HepG2 (cell line): ENCODE measurements around the gene ZNF454. TPM values are rescaled to one million over a fixed set of nuclear protein-coding genes. Genes with fewer than 3 reads are reported as not detected.

Experiments used
- ETS1 ChIP-seq: sonication (generic); formaldehyde crosslinking; IDR thresholded peaks from 2 replicates; pipeline ENCODE4 v1.4.0; 2020; ENCODE audit warnings: missing genetic modification reagents
- HOXA3 ChIP-seq: sonication (generic); formaldehyde crosslinking; IDR thresholded peaks from 2 replicates; pipeline ENCODE4 v1.5.0; 2020; ENCODE audit warnings: missing genetic modification reagents
- NR2C2 ChIP-seq: sonication (generic); formaldehyde crosslinking; IDR thresholded peaks from 2 replicates; pipeline ENCODE4 v1.4.0; 2020; ENCODE audit warnings: missing genetic modification reagents, mild to moderate bottlenecking, moderate library complexity, borderline replicate concordance
- RBFOX2 ChIP-seq: fragments of 200-400 bp; formaldehyde crosslinking; IDR thresholded peaks from 2 replicates; pipeline ENCODE4 v1.6.1; 2017; ENCODE audit warnings: low read depth, mild to moderate bottlenecking, low read length
- SP1 ChIP-seq, 2 experiments: fragments of 450-650 bp in 1 of 2; sonication (generic) in 1 of 2; formaldehyde crosslinking in 1 of 2; IDR thresholded peaks; 2 replicates each; pipeline versions ENCODE4 v1.4.0 to v1.6.1; 2016 to 2020; ENCODE audit warnings: missing genetic modification reagents in 1 of 2
- THAP9 ChIP-seq: sonication (generic); formaldehyde crosslinking; IDR thresholded peaks from 2 replicates; pipeline ENCODE4; 2020; ENCODE audit warnings: missing genetic modification reagents, mild to moderate bottlenecking, borderline replicate concordance
- YY1 ChIP-seq: IDR thresholded peaks from 2 replicates; pipeline ENCODE4 v1.6.1; 2011; ENCODE audit warnings: low read length, low read depth, moderate library complexity, mild to moderate bottlenecking; ENCODE audit not compliant: insufficient read depth, insufficient replicate concordance
- ZBTB4 ChIP-seq: sonication (generic); formaldehyde crosslinking; IDR thresholded peaks from 2 replicates; pipeline ENCODE4 v1.4.0; 2020; ENCODE audit warnings: missing genetic modification reagents, mild to moderate bottlenecking, borderline replicate concordance
- ZNF431 ChIP-seq: sonication (generic); formaldehyde crosslinking; IDR thresholded peaks from 2 replicates; pipeline ENCODE4 v1.9.0; 2022; ENCODE audit warnings: missing genetic modification reagents, low read depth, mild to moderate bottlenecking, borderline replicate concordance
- ZNF720 ChIP-seq: sonication (generic); formaldehyde crosslinking; IDR thresholded peaks from 2 replicates; pipeline ENCODE4 v1.4.0; 2020; ENCODE audit warnings: missing genetic modification reagents
- polyA plus RNA-seq, 8 experiments: library from polyadenylated mRNA; depleted of rRNA in 3 of 8; stranded (reverse) in 7 of 8; unstranded in 1 of 8; fragments of >200 nt; fragmentation: Illumina TruSeq in 4 of 8; extraction: Trizol in 4 of 8; gene quantifications; 2 replicates each; pipeline versions ENCODE4 v1.2.1 to v1.2.3, GENCODE V29; 2011 to 2016; ENCODE audit warnings: low read depth in 4 of 8, missing spikeins in 1 of 8, mixed read lengths in 1 of 8; ENCODE audit not compliant: insufficient read depth in 1 of 8
- total RNA-seq, 5 experiments: library from RNA; depleted of rRNA; stranded (reverse); fragments of >200 nt; fragmentation: Illumina TruSeq; extraction: Trizol; gene quantifications; 2 replicates each; pipeline ENCODE4 v1.2.3, GENCODE V29; 2016; ENCODE audit warnings: low read depth in 1 of 5
- TF ChIP-seq, protein P1 (sequence below): sonication (generic); formaldehyde crosslinking; IDR thresholded peaks from 2 replicates; pipeline ENCODE4 v1.5.0; 2020; ENCODE audit warnings: missing genetic modification reagents
- TF ChIP-seq, protein P2 (sequence below): IDR thresholded peaks from 2 replicates; pipeline ENCODE4 v1.6.1; 2016; ENCODE audit warnings: mild to moderate bottlenecking
- TF ChIP-seq, protein P3 (sequence below): sonication (generic); formaldehyde crosslinking; IDR thresholded peaks from 2 replicates; pipeline ENCODE4 v1.4.0; 2020; ENCODE audit warnings: missing genetic modification reagents

ZNF454 gene
- total and polyA plus RNA-seq, 2 of the 13 experiments (the other 11 are each of a cell fraction or from before 2014, with no cell fraction given): 0.16 TPM; not detected in 1

GRCh38 chr5:178895615-178896571 is 45.1 kb upstream of the ZNF454 start, which contains the start of gene ZFP2 (continued):
- no peak for TF ChIP-seq ZBTB4 (CRISPR knock-in tag)
- TF ChIP-seq, protein P1, sequence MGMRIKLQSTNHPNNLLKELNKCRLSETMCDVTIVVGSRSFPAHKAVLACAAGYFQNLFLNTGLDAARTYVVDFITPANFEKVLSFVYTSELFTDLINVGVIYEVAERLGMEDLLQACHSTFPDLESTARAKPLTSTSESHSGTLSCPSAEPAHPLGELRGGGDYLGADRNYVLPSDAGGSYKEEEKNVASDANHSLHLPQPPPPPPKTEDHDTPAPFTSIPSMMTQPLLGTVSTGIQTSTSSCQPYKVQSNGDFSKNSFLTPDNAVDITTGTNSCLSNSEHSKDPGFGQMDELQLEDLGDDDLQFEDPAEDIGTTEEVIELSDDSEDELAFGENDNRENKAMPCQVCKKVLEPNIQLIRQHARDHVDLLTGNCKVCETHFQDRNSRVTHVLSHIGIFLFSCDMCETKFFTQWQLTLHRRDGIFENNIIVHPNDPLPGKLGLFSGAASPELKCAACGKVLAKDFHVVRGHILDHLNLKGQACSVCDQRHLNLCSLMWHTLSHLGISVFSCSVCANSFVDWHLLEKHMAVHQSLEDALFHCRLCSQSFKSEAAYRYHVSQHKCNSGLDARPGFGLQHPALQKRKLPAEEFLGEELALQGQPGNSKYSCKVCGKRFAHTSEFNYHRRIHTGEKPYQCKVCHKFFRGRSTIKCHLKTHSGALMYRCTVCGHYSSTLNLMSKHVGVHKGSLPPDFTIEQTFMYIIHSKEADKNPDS (CRISPR knock-in tag): no peak
- TF ChIP-seq RBFOX2: peak; percentile 83
- TF ChIP-seq ETS1 (CRISPR knock-in tag): no peak
- TF ChIP-seq HOXA3 (CRISPR knock-in tag): peak; percentile 39; the same call in 1 of the 2 replicates
- TF ChIP-seq NR2C2 (CRISPR knock-in tag): peak; percentile 43; the same call in 1 of the 2 replicates
- TF ChIP-seq, protein P2, sequence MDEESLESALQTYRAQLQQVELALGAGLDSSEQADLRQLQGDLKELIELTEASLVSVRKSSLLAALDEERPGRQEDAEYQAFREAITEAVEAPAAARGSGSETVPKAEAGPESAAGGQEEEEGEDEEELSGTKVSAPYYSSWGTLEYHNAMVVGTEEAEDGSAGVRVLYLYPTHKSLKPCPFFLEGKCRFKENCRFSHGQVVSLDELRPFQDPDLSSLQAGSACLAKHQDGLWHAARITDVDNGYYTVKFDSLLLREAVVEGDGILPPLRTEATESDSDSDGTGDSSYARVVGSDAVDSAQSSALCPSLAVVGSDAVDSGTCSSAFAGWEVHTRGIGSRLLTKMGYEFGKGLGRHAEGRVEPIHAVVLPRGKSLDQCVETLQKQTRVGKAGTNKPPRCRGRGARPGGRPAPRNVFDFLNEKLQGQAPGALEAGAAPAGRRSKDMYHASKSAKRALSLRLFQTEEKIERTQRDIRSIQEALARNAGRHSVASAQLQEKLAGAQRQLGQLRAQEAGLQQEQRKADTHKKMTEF (CRISPR knock-in tag): no peak; the same call in 1 of the 2 replicates
- TF ChIP-seq SP1 (IDR thresholded peaks at IDR 0.05): no peak
- no peak for TF ChIP-seq SP1 (CRISPR knock-in tag; IDR thresholded peaks at IDR 0.05)
- no peak for TF ChIP-seq ZNF431 (CRISPR knock-in tag)
- TF ChIP-seq ZNF720 (CRISPR knock-in tag): no peak
- TF ChIP-seq THAP9 (CRISPR knock-in tag): no peak
- TF ChIP-seq YY1: peak; percentile 13
- TF ChIP-seq, protein P3, sequence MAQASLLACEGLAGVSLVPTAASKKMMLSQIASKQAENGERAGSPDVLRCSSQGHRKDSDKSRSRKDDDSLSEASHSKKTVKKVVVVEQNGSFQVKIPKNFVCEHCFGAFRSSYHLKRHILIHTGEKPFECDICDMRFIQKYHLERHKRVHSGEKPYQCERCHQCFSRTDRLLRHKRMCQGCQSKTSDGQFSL (CRISPR knock-in tag): no peak
